GM12874 (cell line): ENCODE measurements around the gene C1orf105.

Experiments
- CTCF ChIP-seq: IDR thresholded peaks from 2 replicates; pipeline ENCODE4 v1.5.1; 2011; ENCODE audit warnings: low read depth, mild to moderate bottlenecking, control low read depth, low read length, moderate library complexity; ENCODE audit not compliant: insufficient read depth

C1orf105 gene

GRCh38 chr1:172416496-172417035, 3.9 kb upstream of the C1orf105 start:
- no peak for TF ChIP-seq CTCF

- TF ChIP-seq CTCF: no peak
Measured at GRCh38 chr1:172417557-172417956, 2.9 kb upstream of the C1orf105 start.

GRCh38 chr1:172421974-172422604, 1.6 kb downstream of the C1orf105 start:
- no peak for TF ChIP-seq CTCF

GRCh38 chr1:172423336-172423735, 2.9 kb downstream of the C1orf105 start:
- no peak for TF ChIP-seq CTCF

- TF ChIP-seq CTCF: no peak
Measured at GRCh38 chr1:172425339-172425738, 4.9 kb downstream of the C1orf105 start.

- no peak for TF ChIP-seq CTCF
Measured at GRCh38 chr1:172427191-172427590, 6.7 kb downstream of the C1orf105 start.

GRCh38 chr1:172429331-172430127, 9.0 kb downstream of the C1orf105 start:
- peak; percentile 48 for TF ChIP-seq CTCF
